ENCODE measurements around the gene ARRDC3.
"Not testable (repeated sequence)": the region's sequence is repeated elsewhere in the genome, so short reads cannot be mapped to it uniquely, and the experiment has no call there.

ARRDC3 gene

GRCh38 chr5:91359962-91360609, 23.0 kb downstream of the ARRDC3 start:
- no peak for DNase-seq

- DNase-seq, result no peak
Measured at GRCh38 chr5:91357806-91358205, 25.3 kb downstream of the ARRDC3 start.

- no peak for DNase-seq
Measured at GRCh38 chr5:91357012-91357634, 26.0 kb downstream of the ARRDC3 start.

- not testable (repeated sequence) for DNase-seq
Measured at GRCh38 chr5:91354867-91355266, 28.2 kb downstream of the ARRDC3 start.

GRCh38 chr5:91352831-91353695, 30.1 kb downstream of the ARRDC3 start:
- DNase-seq, result no peak

GRCh38 chr5:91345461-91345860, 37.7 kb downstream of the ARRDC3 start:
- DNase-seq, result no peak

GRCh38 chr5:91344661-91345200, 38.4 kb downstream of the ARRDC3 start:
- not testable (repeated sequence) for DNase-seq

GRCh38 chr5:91343916-91344315, 39.2 kb downstream of the ARRDC3 start:
- DNase-seq, result no peak

- DNase-seq, result not testable (repeated sequence)
Measured at GRCh38 chr5:91342931-91343330, 40.2 kb downstream of the ARRDC3 start.

- DNase-seq, result no peak
Measured at GRCh38 chr5:91341154-91341553, 42.0 kb downstream of the ARRDC3 start.

- no peak for DNase-seq
Measured at GRCh38 chr5:91340532-91340931, 42.6 kb downstream of the ARRDC3 start.

GRCh38 chr5:91339063-91339705, 43.9 kb downstream of the ARRDC3 start:
- no peak for DNase-seq

GRCh38 chr5:91332267-91333045, 50.7 kb downstream of the ARRDC3 start:
- no peak for DNase-seq

GRCh38 chr5:91331705-91332104, 51.4 kb downstream of the ARRDC3 start:
- no peak for DNase-seq

GRCh38 chr5:91329283-91329682, 53.8 kb downstream of the ARRDC3 start:
- DNase-seq, result no peak

- DNase-seq, result no peak
Measured at GRCh38 chr5:91328743-91329142, 54.4 kb downstream of the ARRDC3 start.

- DNase-seq, result not testable (repeated sequence)
Measured at GRCh38 chr5:91322981-91323380, 60.1 kb downstream of the ARRDC3 start.

- DNase-seq, result no peak
Measured at GRCh38 chr5:91319667-91320066, 63.5 kb downstream of the ARRDC3 start.

- no peak for DNase-seq
Measured at GRCh38 chr5:91318724-91319123, 64.4 kb downstream of the ARRDC3 start.

Measured in NCI-H345 (cell line).